ENCODE data around the gene HSD17B3.

The HSD17B3 gene

GRCh38 chr9:96299823-96300222, 2.2 kb downstream of the HSD17B3 start:
- H3K9me3 ChIP-seq (ENCODE audit: insufficient read depth, low read depth, low read length), result no peaks in the 10 kb centered on the region
- H3K4me3 ChIP-seq (ENCODE audit: low read length, poor library complexity, severe bottlenecking), result no peak overlapping the region
- no peaks in the 10 kb centered on the region for H3K36me3 ChIP-seq (ENCODE audit: insufficient read depth, low read length)
- H3K9me2 ChIP-seq (replicated peaks; ENCODE audit: low read depth, low read length), result no peaks in the 10 kb centered on the region
- H3K4me1 ChIP-seq (ENCODE audit: insufficient read depth, low read length, poor library complexity, severe bottlenecking), result no peaks in the 10 kb centered on the region
- no peak overlapping the region for H2AFZ ChIP-seq (ENCODE audit: low read length)
- H3F3A ChIP-seq (ENCODE audit: low read depth), result no peaks in the 10 kb centered on the region
- no peak overlapping the region for H3K9ac ChIP-seq (ENCODE audit: low read depth, low read length, poor library complexity, severe bottlenecking)
- no peak overlapping the region for H3K4me2 ChIP-seq (ENCODE audit: low read depth, low read length, poor library complexity, severe bottlenecking)
- H3K27me3 ChIP-seq (ENCODE audit: insufficient read depth, low read length, poor library complexity, severe bottlenecking), result no peaks in the 10 kb centered on the region
- no peaks in the 10 kb centered on the region for H4K20me1 ChIP-seq (ENCODE audit: insufficient read depth, low read length, poor library complexity, severe bottlenecking)
- TF ChIP-seq CTCF (conservative IDR thresholded peaks at IDR 0.05; ENCODE audit: low read length), result no peak
- TF ChIP-seq EZH2phosphoT487 (IDR thresholded peaks at IDR 0.05; ENCODE audit: borderline replicate concordance), result no peak
- H3K79me2 ChIP-seq (ENCODE audit: insufficient read depth, low read length), result no peaks in the 10 kb centered on the region

- no peaks in the 10 kb centered on the region for H4K20me1 ChIP-seq (ENCODE audit: insufficient read depth, low read length, poor library complexity, severe bottlenecking)
- no peaks in the 10 kb centered on the region for H3K9me3 ChIP-seq (ENCODE audit: insufficient read depth, low read depth, low read length)
- TF ChIP-seq EZH2phosphoT487 (IDR thresholded peaks at IDR 0.05; ENCODE audit: borderline replicate concordance), result no peak
- TF ChIP-seq CTCF (conservative IDR thresholded peaks at IDR 0.05; ENCODE audit: low read length), result no peak
- H3K4me3 ChIP-seq (ENCODE audit: low read length, poor library complexity, severe bottlenecking), result no peak overlapping the region
- H3K36me3 ChIP-seq (ENCODE audit: insufficient read depth, low read length), result no peaks in the 10 kb centered on the region
- no peaks in the 10 kb centered on the region for H3K4me1 ChIP-seq (ENCODE audit: insufficient read depth, low read length, poor library complexity, severe bottlenecking)
- H3K9ac ChIP-seq (ENCODE audit: low read depth, low read length, poor library complexity, severe bottlenecking), result no peak overlapping the region
- no peaks in the 10 kb centered on the region for H3K9me2 ChIP-seq (replicated peaks; ENCODE audit: low read depth, low read length)
- no peaks in the 10 kb centered on the region for H3K27me3 ChIP-seq (ENCODE audit: insufficient read depth, low read length, poor library complexity, severe bottlenecking)
- no peak overlapping the region for H2AFZ ChIP-seq (ENCODE audit: low read length)
- no peaks in the 10 kb centered on the region for H3K79me2 ChIP-seq (ENCODE audit: insufficient read depth, low read length)
- H3F3A ChIP-seq (ENCODE audit: low read depth), result no peaks in the 10 kb centered on the region
- H3K4me2 ChIP-seq (ENCODE audit: low read depth, low read length, poor library complexity, severe bottlenecking), result no peak overlapping the region
Measured at GRCh38 chr9:96294159-96294545, 7.8 kb downstream of the HSD17B3 start.

GRCh38 chr9:96293498-96294158, 8.3 kb downstream of the HSD17B3 start:
- H3K4me2 ChIP-seq (ENCODE audit: low read depth, low read length, poor library complexity, severe bottlenecking), result no peak overlapping the region
- no peak overlapping the region for H2AFZ ChIP-seq (ENCODE audit: low read length)

More at GRCh38 chr9:96293498-96294158, 8.3 kb downstream of the HSD17B3 start:
- H3K79me2 ChIP-seq (ENCODE audit: insufficient read depth, low read length), result no peaks in the 10 kb centered on the region
- no peaks in the 10 kb centered on the region for H3F3A ChIP-seq (ENCODE audit: low read depth)
- TF ChIP-seq CTCF (conservative IDR thresholded peaks at IDR 0.05; ENCODE audit: low read length), result no peak
- no peak for TF ChIP-seq EZH2phosphoT487 (IDR thresholded peaks at IDR 0.05; ENCODE audit: borderline replicate concordance)
- no peak overlapping the region for H3K9ac ChIP-seq (ENCODE audit: low read depth, low read length, poor library complexity, severe bottlenecking)
- H3K4me3 ChIP-seq (ENCODE audit: low read length, poor library complexity, severe bottlenecking), result no peak overlapping the region
- no peaks in the 10 kb centered on the region for H3K9me3 ChIP-seq (ENCODE audit: insufficient read depth, low read depth, low read length)
- no peaks in the 10 kb centered on the region for H4K20me1 ChIP-seq (ENCODE audit: insufficient read depth, low read length, poor library complexity, severe bottlenecking)
- no peaks in the 10 kb centered on the region for H3K9me2 ChIP-seq (replicated peaks; ENCODE audit: low read depth, low read length)
- H3K27me3 ChIP-seq (ENCODE audit: insufficient read depth, low read length, poor library complexity, severe bottlenecking), result no peaks in the 10 kb centered on the region
- no peaks in the 10 kb centered on the region for H3K36me3 ChIP-seq (ENCODE audit: insufficient read depth, low read length)
- H3K4me1 ChIP-seq (ENCODE audit: insufficient read depth, low read length, poor library complexity, severe bottlenecking), result no peaks in the 10 kb centered on the region
